H9 (cell line): ENCODE data around the gene ASPG. TPM values are rescaled to one million over a fixed set of nuclear protein-coding genes. Genes with fewer than 3 reads are reported as not detected.

ENCODE experiments used
- DNase-seq: peaks from one replicate; pipeline ENCODE4 v3.0.0-alpha.2; 2017
- H2AFZ ChIP-seq: one replicate; pipeline ENCODE4 v1.6.1; 2013; ENCODE audit warnings: mild to moderate bottlenecking, low read length, control low read depth, moderate library complexity
- H2AK5ac ChIP-seq: 2 replicates; pipeline ENCODE4 v1.6.1; 2013; ENCODE audit warnings: low read length, control low read depth, mixed read lengths; ENCODE audit not compliant: insufficient read length
- H2BK120ac ChIP-seq: one replicate; pipeline ENCODE4 v1.6.1; 2013; ENCODE audit warnings: low read depth, mild to moderate bottlenecking, low read length, control low read depth, inconsistent platforms; ENCODE audit not compliant: poor library complexity, severe bottlenecking
- H2BK12ac ChIP-seq: 2 replicates; pipeline ENCODE4 v1.6.1; 2013; ENCODE audit warnings: low read length, control low read depth, mixed read lengths, low read depth; ENCODE audit not compliant: insufficient read length
- H2BK15ac ChIP-seq: 2 replicates; pipeline ENCODE4 v1.6.1; 2013; ENCODE audit warnings: low read depth, low read length, control low read depth
- H2BK20ac ChIP-seq: one replicate; pipeline ENCODE4 v1.6.1; 2013; ENCODE audit warnings: low read depth, mild to moderate bottlenecking, low read length, control low read depth, inconsistent platforms; ENCODE audit not compliant: poor library complexity, severe bottlenecking
- H2BK5ac ChIP-seq: 2 replicates; pipeline ENCODE4 v1.6.1; 2013; ENCODE audit warnings: low read length, control low read depth, mixed read lengths; ENCODE audit not compliant: insufficient read length
- H3K14ac ChIP-seq: 2 replicates; pipeline ENCODE4 v1.6.1; 2013; ENCODE audit warnings: low read length, control low read depth; ENCODE audit not compliant: insufficient read depth
- H3K18ac ChIP-seq: 2 replicates; pipeline ENCODE4 v1.6.1; 2013; ENCODE audit warnings: low read depth, mild to moderate bottlenecking, mixed read lengths, low read length, control low read depth; ENCODE audit not compliant: insufficient read length
- H3K23ac ChIP-seq: 2 replicates; pipeline ENCODE4 v1.6.1; 2013; ENCODE audit warnings: low read length, control low read depth, mixed read lengths, low read depth; ENCODE audit not compliant: insufficient read length
- H3K23me2 ChIP-seq: 2 replicates; pipeline ENCODE4 v1.6.1; 2013; ENCODE audit warnings: low read depth, mild to moderate bottlenecking, mixed read lengths, low read length, control low read depth; ENCODE audit not compliant: insufficient read length, poor library complexity, severe bottlenecking
- H3K27ac ChIP-seq: 2 replicates; pipeline ENCODE4 v1.5.1; 2013; ENCODE audit warnings: low read length, control low read depth, mixed read lengths, low read depth; ENCODE audit not compliant: insufficient read length
- H3K27me3 ChIP-seq: 2 replicates; pipeline ENCODE4 v1.6.1; 2013; ENCODE audit warnings: low read length, control low read depth, inconsistent platforms; ENCODE audit not compliant: insufficient read depth
- H3K4ac ChIP-seq: 2 replicates; pipeline ENCODE4 v1.6.1; 2013; ENCODE audit warnings: low read depth, mild to moderate bottlenecking, control low read depth, inconsistent platforms, low read length, moderate library complexity
- H3K4me1 ChIP-seq: 2 replicates; pipeline ENCODE4 v1.6.1; 2013; ENCODE audit warnings: low read length, control low read depth, inconsistent platforms; ENCODE audit not compliant: insufficient read depth
- H3K4me2 ChIP-seq: 2 replicates; pipeline ENCODE4 v1.6.1; 2013; ENCODE audit warnings: low read length, control low read depth, mixed read lengths; ENCODE audit not compliant: insufficient read length, insufficient read depth
- H3K56ac ChIP-seq: 2 replicates; pipeline ENCODE4 v1.6.1; 2013; ENCODE audit warnings: low read depth, mild to moderate bottlenecking, mixed read lengths, low read length, control low read depth; ENCODE audit not compliant: insufficient read length
- H3K79me1 ChIP-seq: 2 replicates; pipeline ENCODE4 v1.6.1; 2013; ENCODE audit warnings: low read depth, mild to moderate bottlenecking, moderate library complexity, low read length, control low read depth, inconsistent platforms; ENCODE audit not compliant: insufficient read depth, poor library complexity, severe bottlenecking
- H3K79me2 ChIP-seq: 2 replicates; pipeline ENCODE4 v1.6.1; 2013; ENCODE audit warnings: low read length, control low read depth, inconsistent platforms; ENCODE audit not compliant: insufficient read depth
- H3K9ac ChIP-seq: 2 replicates; pipeline ENCODE4 v1.6.1; 2013; ENCODE audit warnings: low read length, control low read depth, mixed read lengths; ENCODE audit not compliant: insufficient read length; ENCODE audit errors: extremely low read depth
- H3K9me3 ChIP-seq: one replicate; pipeline ENCODE4 v1.6.1; 2013; ENCODE audit warnings: low read depth, low read length, inconsistent platforms; ENCODE audit not compliant: control insufficient read depth
- H3T11ph ChIP-seq: one replicate; pipeline ENCODE4 v1.6.1; 2013; ENCODE audit warnings: mild to moderate bottlenecking, low read length, control low read depth, inconsistent platforms
- H4K20me1 ChIP-seq: one replicate; pipeline ENCODE4 v1.6.1; 2013; ENCODE audit not compliant: control insufficient read depth, insufficient read length, insufficient read depth
- H4K5ac ChIP-seq: 2 replicates; pipeline ENCODE4 v1.6.1; 2013; ENCODE audit warnings: low read depth, mild to moderate bottlenecking, mixed read lengths, low read length, control low read depth; ENCODE audit not compliant: insufficient read length
- H4K8ac ChIP-seq: replicated peaks from 2 replicates; pipeline ENCODE4 v1.6.1; 2013; ENCODE audit warnings: low read length, control low read depth, mixed read lengths, low read depth; ENCODE audit not compliant: insufficient read length
- H4K91ac ChIP-seq: 2 replicates; pipeline ENCODE4 v1.6.1; 2013; ENCODE audit warnings: low read depth, mild to moderate bottlenecking, moderate library complexity, mixed read lengths, low read length, control low read depth; ENCODE audit not compliant: insufficient read length
- H3K27ac Mint-ChIP-seq, 3 experiments: 2 replicates in 2 of 3; 3 replicates in 1 of 3; pipeline ENCODE4 v1.8.0; 2020 to 2021; ENCODE audit warnings: mixed read lengths in 3 of 3, mild to moderate bottlenecking in 1 of 3, moderate library complexity in 1 of 3
- H3K27me3 Mint-ChIP-seq: 2 replicates; pipeline ENCODE4 v1.8.0; 2021; ENCODE audit warnings: low read depth, mild to moderate bottlenecking, moderate library complexity, mixed read lengths
- H3K36me3 Mint-ChIP-seq, 3 experiments: 2 replicates in 2 of 3; 3 replicates in 1 of 3; pipeline ENCODE4 v1.8.0; 2020 to 2021; ENCODE audit warnings: low read depth in 3 of 3, mixed read lengths in 3 of 3; ENCODE audit not compliant: insufficient read depth in 1 of 3
- H3K4me1 Mint-ChIP-seq, 2 experiments: 2 replicates each; pipeline ENCODE4 v1.8.0; 2020; ENCODE audit warnings: mixed read lengths in 2 of 2
- H3K4me3 Mint-ChIP-seq, 2 experiments: 2 replicates in 1 of 2; 3 replicates in 1 of 2; pipeline ENCODE4 v1.8.0; 2020 to 2021; ENCODE audit warnings: mild to moderate bottlenecking in 2 of 2, mixed read lengths in 2 of 2, moderate library complexity in 1 of 2
- H3K9me3 Mint-ChIP-seq, 2 experiments: 2 replicates in 1 of 2; 3 replicates in 1 of 2; pipeline ENCODE4 v1.8.0; 2020; ENCODE audit warnings: mild to moderate bottlenecking in 2 of 2, mixed read lengths in 2 of 2, moderate library complexity in 1 of 2
- CTCF ChIP-seq: fragments of 200-600 bp; sonication (generic); conservative IDR thresholded peaks from 3 replicates; pipeline ENCODE4 v1.8.0; 2021; ENCODE audit warnings: antibody characterized with exemption, mild to moderate bottlenecking
- WGBS: extraction: QIAGEN DNeasy Blood & Tissue Kit; methylation state at CpG from one replicate; pipeline ENCODE4 v1.1.7; 2013; ENCODE audit warnings: missing lambda C conversion rate, low lambda C conversion rate, mixed read lengths; ENCODE audit not compliant: insufficient read length; ENCODE audit errors: extremely low coverage; 5-methylcytosine and 5-hydroxymethylcytosine counted together
- total RNA-seq: library from RNA; stranded (reverse); gene quantifications from 2 replicates; pipeline ENCODE4 v1.2.1, GENCODE V29; 2021

ASPG gene
- total RNA-seq, 1 experiment from 2014 or later: 0.33 TPM

- Histone ChIP-seq H4K8ac (no peak overlapping the region), H3K18ac (no peak overlapping the region), H2BK20ac (no peak overlapping the region), H3K4ac (no peak overlapping the region), H3T11ph (no peak overlapping the region), H4K5ac (no peak overlapping the region), H3K4me2 (no peak overlapping the region), H2BK12ac (no peak overlapping the region), H3K27me3 (no peaks in the 10 kb centered on the region), H4K91ac (no peak overlapping the region), H3K4me1 (no peaks in the 10 kb centered on the region), H2BK5ac (no peak overlapping the region), H3K79me2 (no peaks in the 10 kb centered on the region), H3K9ac (no peak overlapping the region), H3K23me2 (peaks cover 3% of the 10 kb centered on the region), H3K23ac (no peak overlapping the region), H3K79me1 (no peaks in the 10 kb centered on the region), H2BK120ac (no peak overlapping the region), H3K9me3 (no peaks in the 10 kb centered on the region), H3K14ac (no peak overlapping the region), H2AFZ (no peak overlapping the region), H2BK15ac (no peak overlapping the region), H4K20me1 (no peaks in the 10 kb centered on the region), H3K56ac (no peak overlapping the region), H2AK5ac (no peak overlapping the region), H3K27ac (no peak overlapping the region)
- Mint-ChIP-seq H3K9me3 (peaks cover 34 to 48% of the 10 kb centered on the region in 2 experiments), H3K4me3 (no peak overlapping the region), H3K4me1 (no peaks in the 10 kb centered on the region), H3K27me3 (peaks cover 35% of the 10 kb centered on the region), H3K36me3 (peaks cover 1 to 14% (median 7%) of the 10 kb centered on the region in 3 experiments; a peak in 4 of 7 replicates), H3K27ac (no peak overlapping the region)
- no peak for TF ChIP-seq CTCF
- no peak for DNase-seq
- no CpG with 5 or more reads among the region's 4 CpGs for WGBS
These were observed 18.7 kb upstream of the ASPG start for GRCh38 chr14:104066719-104067295.
